ELF-1 (cell line): ENCODE results near the gene TSTD2.
"Not testable (repeated sequence)": the region's sequence is repeated elsewhere in the genome, so short reads cannot be mapped to it uniquely, and the experiment has no call there.

Source experiments
- DNase-seq: peaks from one replicate; pipeline ENCODE4 v3.0.0-alpha.2; 2016; ENCODE audit warnings: low read depth, low spot score

The TSTD2 gene

DNA sequence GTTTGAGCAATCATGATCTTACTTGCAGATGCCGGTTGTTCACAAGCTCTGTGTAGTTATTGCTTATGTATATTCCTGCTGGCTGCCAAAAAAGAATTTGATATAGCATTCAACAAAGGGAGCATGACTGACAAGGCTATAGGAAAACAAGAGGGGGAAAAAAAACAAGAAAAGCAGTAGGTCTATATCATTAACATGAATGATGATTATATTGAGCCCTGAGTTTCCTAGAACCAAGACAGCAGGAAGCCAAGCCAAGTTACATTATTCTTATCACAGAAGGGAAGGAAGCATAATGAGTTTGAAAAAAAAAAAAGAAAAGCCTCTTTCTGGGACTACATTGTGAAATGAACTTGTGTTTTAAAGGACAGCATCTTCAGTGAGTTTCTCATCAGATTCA lies 41.0 kb downstream of the TSTD2 start:
- DNase-seq = no peak

- no peak for DNase-seq
These were observed 41.6 kb downstream of the TSTD2 start for GRCh38 chr9:97591535-97591934.

- DNase-seq = not testable (repeated sequence)
These were observed 46.3 kb downstream of the TSTD2 start for GRCh38 chr9:97586909-97587308.

DNA sequence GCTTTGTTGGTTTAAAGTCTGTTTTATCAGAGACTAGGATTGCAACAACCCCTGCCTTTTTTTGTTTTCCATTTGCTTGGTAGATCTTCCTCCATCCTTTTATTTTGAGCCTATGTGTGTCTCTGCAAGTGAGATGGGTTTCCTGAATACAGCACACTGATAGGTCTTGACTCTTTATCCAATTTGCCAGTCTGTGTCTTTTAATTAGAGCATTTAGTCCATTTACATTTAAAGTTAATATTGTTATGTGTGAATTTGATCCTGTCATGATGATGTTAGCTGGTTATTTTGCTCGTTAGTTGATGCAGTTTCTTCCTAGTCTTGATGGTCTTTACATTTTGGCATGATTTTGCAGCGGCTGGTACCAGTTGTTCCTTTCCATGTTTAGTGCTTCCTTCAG lies 48.4 kb downstream of the TSTD2 start:
- DNase-seq = not testable (repeated sequence)

- DNase-seq = not testable (repeated sequence)
These were observed 51.6 kb downstream of the TSTD2 start for GRCh38 chr9:97581590-97581989.

GRCh38 chr9:97579914-97580313 lies 53.3 kb downstream of the TSTD2 start:
- DNase-seq = no peak

DNA sequence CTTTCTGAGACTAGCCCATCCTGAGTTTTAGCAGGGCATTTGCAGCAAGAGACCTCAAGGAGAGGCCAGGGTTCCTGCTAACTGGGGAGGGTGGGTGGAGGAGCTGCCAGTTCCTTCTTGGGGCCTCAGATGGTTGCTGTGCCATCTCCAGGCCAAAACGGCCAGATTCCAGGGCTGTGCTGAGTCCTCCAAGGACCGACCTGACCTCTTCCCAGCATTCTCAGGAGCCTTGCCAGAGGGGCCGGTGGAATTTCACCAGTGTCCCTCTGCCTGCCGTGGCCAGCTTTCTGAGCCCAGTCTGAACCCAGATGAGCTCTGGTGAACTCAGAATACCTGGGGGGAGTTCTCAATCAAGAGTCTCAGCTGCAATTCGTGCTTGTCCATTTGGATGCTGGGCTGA lies 54.3 kb downstream of the TSTD2 start:
- DNase-seq = no peak

- no peak for DNase-seq
These were observed 56.1 kb downstream of the TSTD2 start for GRCh38 chr9:97577051-97577450.

DNA sequence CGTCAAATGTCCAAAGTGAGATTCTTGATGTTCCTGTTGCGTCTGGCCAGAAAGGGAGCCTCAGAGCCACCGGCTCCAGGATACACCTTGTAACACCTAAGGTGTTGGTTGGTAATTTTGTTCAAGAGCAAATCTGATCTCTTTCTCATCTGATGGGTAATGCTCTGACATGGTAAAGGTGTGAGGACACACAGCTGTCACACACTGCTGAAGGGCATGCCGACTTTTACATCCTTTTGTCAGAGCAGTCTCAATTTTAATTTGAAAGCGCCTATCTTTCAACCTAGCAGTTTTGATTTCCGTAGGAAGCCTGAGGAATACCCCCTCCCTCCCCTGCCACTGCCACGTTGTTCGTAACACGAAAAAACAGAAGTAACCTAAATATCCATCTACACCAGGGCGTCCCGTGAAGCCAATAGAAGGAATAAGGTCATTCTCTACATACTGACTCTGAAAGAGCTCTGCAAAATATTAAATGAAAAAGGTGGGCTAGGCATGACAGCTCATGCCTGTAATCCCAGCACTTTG lies 57.4 kb downstream of the TSTD2 start:
- no peak for DNase-seq

GRCh38 chr9:97574921-97575672 lies 58.1 kb downstream of the TSTD2 start:
- not testable (repeated sequence) for DNase-seq

GRCh38 chr9:97574101-97574571 lies 59.0 kb downstream of the TSTD2 start:
- not testable (repeated sequence) for DNase-seq

DNA sequence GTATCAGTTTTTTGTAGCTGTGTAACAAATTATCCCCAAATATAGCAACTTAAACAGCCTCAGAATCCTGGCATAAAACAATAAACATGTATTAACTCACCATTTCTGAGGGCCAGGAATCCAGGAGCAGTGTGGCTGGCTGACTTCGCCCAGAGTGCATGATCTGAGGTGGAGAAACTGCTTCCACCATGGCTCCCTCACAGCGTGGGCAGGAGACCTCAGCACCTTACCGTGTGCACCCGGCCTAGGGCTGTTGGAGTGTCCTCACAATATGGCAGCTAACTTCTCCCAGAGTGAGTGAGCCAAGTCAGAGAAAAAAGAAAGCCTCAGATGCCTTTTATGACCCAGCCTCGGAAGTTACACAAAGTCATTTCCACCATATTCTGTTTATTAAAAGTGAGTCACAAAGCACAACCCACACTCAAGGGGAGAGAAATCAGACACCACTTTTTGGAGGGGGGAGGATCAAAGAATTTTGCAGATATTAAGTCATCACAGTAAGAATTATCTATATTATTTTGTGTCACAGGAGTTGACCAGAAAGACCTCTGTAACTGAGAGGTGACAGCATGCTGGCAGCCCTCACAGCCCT lies 59.6 kb downstream of the TSTD2 start:
- DNase-seq = no peak

DNA sequence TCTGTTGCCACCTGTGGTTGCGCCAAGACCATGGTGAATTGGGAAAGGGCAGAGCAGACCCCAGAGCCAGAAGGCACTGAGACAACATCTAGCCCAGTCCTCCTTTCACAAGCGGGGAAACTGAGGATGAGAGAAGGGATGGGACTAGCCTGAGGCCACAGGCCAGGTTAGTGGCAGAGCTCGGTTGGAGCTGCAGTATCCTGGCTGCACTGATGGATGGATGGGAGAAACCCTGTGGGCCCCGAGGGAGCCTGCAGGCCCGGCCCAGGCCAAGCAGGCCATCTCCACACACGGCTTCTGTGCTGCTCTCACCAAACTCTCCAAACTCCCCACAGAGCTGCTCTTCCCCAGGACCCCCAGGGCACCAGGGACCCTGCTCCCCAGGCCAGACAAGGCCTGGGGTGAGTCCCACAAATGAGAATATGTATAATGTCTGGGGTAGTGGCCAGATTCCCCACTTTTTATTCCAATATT lies 60.2 kb downstream of the TSTD2 start:
- no peak for DNase-seq

GRCh38 chr9:97572196-97572891 lies 60.8 kb downstream of the TSTD2 start:
- DNase-seq = no peak

DNA sequence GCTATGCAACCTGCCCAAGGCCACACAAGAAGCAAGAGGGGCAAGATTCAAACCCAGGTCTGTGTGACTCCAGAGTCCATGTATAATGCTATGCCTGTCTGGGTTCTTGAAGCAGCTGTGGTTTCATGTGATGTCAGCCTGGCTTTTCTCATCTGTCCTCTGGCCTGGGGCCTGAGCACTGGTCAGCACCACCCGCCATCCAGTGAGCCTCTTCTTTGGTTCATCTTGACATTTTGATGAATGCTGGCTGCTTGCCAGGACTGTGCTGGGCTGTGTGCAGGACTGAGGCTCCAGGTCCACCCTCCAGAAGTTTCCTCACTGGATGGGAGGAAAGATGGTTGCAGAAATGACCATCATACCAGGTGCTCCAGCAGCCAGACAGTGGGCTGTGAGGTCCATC lies 61.5 kb downstream of the TSTD2 start:
- DNase-seq = peak; percentile 37

DNA sequence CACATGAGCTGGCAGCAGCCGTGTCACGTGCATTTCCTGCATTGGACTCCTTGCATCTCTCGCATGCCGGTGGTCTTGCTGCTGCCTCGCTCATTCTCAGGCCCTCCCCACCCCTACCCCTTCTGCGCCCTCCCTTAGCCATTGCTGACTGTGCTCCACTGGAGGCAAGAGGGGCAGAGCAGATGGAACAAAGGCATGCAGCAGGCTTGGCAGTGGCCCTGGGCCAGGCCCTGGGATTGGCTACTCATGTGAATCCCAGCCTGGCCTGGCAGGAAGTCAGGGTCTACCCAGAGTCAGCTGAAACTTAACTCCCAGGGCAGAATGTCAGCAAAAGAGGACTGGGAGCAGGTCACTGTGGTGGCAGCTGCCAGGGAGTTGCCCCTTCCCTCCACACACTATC lies 62.3 kb downstream of the TSTD2 start:
- no peak for DNase-seq

DNA sequence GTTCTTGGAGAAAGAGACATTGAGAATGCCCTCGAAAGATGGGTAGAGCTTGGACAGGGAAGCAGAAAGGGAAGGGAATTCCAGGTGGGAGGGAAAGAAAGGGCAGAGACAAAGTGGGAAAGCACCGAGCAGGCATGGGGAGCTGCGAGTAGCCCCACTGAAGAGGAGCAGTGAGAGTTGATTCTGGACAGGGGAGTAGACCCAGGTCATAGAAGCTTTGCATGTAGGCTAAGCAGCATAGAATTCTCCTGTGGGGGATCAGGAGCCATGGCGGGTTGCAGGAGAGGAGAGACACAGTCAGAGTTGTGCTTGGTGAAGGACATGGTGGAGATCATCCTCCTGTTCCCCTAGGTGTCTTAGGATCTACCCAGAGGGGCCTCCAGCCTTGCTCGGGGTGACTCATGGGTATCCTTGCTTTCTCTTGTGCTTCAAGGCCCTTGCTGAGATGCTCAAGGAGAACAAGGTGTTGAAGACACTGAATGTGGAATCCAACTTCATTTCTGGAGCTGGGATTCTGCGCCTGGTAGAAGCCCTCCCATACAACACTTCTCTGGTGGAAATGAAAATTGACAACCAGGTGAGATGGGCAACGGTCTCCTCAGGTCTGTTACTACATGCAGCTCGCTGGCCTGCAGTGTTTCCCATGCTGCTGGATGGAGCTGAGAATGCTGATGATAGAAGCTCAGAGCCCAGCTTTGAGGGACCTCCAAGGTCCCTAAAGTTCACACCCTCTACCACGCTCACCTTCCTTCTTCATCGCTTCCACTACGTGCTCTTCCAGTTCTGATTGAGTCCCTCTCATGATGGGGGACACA lies 64.5 kb downstream of the TSTD2 start:
- DNase-seq = no peak

- no peak for DNase-seq
These were observed 65.3 kb downstream of the TSTD2 start for GRCh38 chr9:97567894-97568202.

- DNase-seq = no peak
These were observed 65.8 kb downstream of the TSTD2 start for GRCh38 chr9:97567182-97567893.

DNA sequence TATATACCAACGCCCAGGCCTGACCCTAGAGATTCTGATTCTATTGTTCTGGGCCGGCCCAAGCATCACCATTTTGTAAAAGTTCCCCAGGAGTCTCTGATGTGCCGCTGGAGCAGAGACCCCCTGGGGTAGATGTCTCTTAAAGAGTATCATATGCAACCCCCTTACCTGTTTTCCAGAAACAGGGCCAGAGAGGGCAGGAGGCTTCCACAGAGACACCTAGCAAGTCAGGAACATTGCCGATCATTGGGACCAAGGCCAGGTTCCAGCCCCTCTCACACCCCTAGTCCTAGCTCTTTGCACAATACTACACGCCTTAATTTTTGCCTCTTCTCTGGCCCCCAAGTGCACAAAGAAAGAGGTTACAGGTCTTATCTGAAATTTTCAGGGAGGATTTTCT lies 67.9 kb downstream of the TSTD2 start:
- no peak for DNase-seq
